ENCODE measurements around the gene PARP12. TPM values are rescaled to one million over a fixed set of nuclear protein-coding genes. Genes with fewer than 3 reads are reported as not detected.
A peak's percentile ranks its signal among the peaks of the same experiment; 100 is the strongest.

The PARP12 gene
- total RNA-seq, 4 donors from 2014 or later, result 121 to 184 (median 156) TPM

DNA sequence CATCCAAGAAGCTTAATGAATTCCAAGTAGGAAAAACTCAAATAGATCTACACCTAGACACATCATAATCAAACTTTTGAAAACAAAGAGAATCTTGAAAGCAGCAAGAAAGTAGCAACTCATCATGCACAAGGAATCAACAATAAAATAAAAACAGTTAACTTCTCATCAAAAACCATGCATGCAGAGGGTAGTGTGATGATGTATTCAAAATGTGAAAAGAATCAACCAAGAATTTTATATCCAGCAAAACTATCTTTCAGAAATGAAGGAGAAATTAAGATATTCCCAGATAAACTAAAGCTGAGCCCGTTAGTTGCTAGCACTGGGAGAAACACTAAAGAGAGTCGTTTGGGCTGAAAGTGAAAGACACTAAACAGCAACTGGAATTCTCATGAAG, 4.3 kb upstream of the PARP12 start:
- TF ChIP-seq POLR2A (IDR thresholded peaks at IDR 0.05), result no peak
- TF ChIP-seq, protein P1, sequence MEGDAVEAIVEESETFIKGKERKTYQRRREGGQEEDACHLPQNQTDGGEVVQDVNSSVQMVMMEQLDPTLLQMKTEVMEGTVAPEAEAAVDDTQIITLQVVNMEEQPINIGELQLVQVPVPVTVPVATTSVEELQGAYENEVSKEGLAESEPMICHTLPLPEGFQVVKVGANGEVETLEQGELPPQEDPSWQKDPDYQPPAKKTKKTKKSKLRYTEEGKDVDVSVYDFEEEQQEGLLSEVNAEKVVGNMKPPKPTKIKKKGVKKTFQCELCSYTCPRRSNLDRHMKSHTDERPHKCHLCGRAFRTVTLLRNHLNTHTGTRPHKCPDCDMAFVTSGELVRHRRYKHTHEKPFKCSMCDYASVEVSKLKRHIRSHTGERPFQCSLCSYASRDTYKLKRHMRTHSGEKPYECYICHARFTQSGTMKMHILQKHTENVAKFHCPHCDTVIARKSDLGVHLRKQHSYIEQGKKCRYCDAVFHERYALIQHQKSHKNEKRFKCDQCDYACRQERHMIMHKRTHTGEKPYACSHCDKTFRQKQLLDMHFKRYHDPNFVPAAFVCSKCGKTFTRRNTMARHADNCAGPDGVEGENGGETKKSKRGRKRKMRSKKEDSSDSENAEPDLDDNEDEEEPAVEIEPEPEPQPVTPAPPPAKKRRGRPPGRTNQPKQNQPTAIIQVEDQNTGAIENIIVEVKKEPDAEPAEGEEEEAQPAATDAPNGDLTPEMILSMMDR (IDR thresholded peaks at IDR 0.05), result no peak
- peaks cover 0 to 4% (median 0%) of the 10 kb centered on the region in 4 donors for H3K9me3 ChIP-seq
- no peaks in the 10 kb centered on the region for H3K27me3 ChIP-seq
- H3K4me3 ChIP-seq, result no peak overlapping the region
- H3K27ac ChIP-seq, result no peak overlapping the region
- peaks cover 0 to under 1% (median 0%) of the 10 kb centered on the region in 4 donors for H3K4me1 ChIP-seq
- no peak for DNase-seq
- no peaks in the 10 kb centered on the region for H3K36me3 ChIP-seq

DNA sequence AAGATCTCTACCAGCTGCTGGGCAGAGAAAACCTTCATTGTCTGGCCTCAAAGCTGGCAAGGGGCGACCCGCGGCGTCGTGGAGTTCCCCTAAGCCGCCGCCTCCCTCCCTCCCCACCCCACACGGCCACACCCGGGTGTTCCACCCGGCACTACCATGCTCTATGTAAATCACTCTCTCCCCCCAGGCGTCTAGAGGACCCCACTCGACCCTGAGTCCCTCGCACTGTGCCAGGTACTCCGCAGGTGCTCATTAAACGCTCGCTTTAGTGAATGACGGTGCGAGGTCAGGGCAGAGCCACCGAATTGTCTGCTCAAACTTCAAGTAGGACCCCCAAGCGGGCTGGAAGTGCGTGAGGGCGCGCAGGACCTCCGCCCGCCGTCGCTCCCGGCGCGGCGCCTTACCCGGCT, 628 bp downstream of the PARP12 start:
- Histone ChIP-seq H3K4me3 (peak overlapping the region; percentile 51 to 95 (median 82)), H3K4me1 (peaks cover 3 to 38% (median 13%) of the 10 kb centered on the region in 4 donors), H3K27ac (peak overlapping the region; percentile 80 to 96 (median 96)), H3K9me3 (no peaks in the 10 kb centered on the region), H3K27me3 (no peaks in the 10 kb centered on the region), H3K36me3 (no peaks in the 10 kb centered on the region)
- DNase-seq, result peak in 2 of 3 donors; percentile 61 to 73
- TF ChIP-seq POLR2A (IDR thresholded peaks at IDR 0.05), result no peak
- TF ChIP-seq, protein P1 (IDR thresholded peaks at IDR 0.05), result no peak

DNA sequence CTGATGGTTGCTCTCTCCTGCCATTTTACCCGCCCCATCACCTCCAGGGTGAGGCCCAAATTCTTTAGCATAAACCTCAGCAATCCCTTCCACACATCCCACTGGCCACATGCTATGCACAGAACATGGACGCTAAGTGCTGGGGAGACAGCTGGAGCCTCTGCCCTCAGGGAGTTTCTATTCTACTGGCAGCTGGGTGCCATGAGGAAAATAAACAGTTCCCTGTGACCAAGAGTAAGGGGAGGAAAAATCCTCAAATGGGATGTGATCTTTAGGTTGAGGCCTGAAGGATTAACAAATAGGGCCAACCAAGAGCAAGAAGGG, 1.2 kb downstream of the PARP12 start:
- peaks cover 3 to 38% (median 13%) of the 10 kb centered on the region in 4 donors for H3K4me1 ChIP-seq

DNA sequence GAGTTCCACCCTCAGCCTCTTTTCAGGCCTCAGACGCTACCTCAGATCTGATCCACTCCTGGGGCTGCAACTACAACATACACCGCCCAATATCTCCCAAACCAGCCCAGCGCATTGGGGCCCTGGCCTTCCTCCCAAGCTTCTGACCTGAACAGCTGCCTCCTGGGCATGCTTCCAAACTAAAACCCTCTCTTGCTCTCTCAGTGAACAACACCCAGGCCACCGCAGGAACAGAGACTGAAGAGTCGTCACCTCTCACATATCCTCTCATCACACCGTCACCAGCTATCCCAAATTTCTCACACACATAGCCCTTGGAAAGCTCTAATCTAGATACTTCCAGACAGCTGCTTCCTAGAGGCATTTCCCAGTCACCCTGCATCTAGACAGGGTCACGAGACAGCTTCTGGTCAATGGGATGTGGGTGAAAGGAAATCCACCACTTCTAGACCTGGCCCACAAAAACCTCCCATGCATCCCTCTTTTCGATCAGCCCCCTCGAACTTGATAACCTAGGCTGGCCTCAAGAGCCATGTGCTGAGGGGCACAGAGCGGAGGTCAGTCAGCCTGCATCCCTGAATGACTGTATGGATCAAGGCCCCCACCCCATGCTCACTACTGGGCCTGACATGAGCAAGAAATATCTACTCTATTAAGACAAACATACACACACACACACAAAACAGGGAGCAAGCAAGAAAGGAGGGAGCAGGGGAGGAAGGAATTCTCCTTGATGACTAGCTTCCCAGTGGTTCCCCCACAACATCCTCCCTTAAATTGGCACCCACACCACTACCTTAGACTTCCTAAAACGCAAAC, 1.8 kb downstream of the PARP12 start:
- DNase-seq, result peak in 1 of 3 donors; percentile 62

More for the DNA sequence above, 1.2 kb downstream of the PARP12 start:
- no peaks in the 10 kb centered on the region for H3K9me3 ChIP-seq
- peaks cover 0 to 5% (median 0%) of the 10 kb centered on the region in 3 donors for H3K36me3 ChIP-seq
- DNase-seq, result no peak
- H3K4me3 ChIP-seq, result peak overlapping the region; percentile 51 to 95 (median 82)
- TF ChIP-seq POLR2A (IDR thresholded peaks at IDR 0.05), result no peak
- no peaks in the 10 kb centered on the region for H3K27me3 ChIP-seq
- H3K27ac ChIP-seq, result peak overlapping the region; percentile 80 to 96 (median 96)

DNA sequence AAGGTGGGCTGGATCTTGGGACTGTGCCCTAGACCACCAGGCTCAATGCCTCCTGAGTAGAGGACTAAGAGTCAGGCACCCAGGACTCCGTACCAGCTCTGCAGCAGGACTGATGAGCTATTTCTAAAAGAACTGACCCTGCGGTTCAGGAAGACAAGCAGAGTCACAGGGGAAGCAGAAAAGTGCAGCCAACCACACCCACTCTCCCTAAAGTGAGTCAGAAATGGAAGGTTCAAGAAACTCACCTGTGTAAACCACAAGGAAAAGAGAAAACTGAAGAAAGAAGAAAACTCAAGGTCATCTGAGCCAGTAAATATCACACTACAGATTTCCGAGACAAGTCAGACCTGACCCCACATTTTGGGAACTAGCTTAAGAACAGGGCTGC, 2.5 kb downstream of the PARP12 start:
- DNase-seq, result no peak
- Histone ChIP-seq H3K27ac (peak overlapping the region in 3 of 4 donors; percentile 13 to 96 (median 95)), H3K9me3 (no peaks in the 10 kb centered on the region), H3K4me1 (peaks cover 3 to 38% (median 13%) of the 10 kb centered on the region in 4 donors), H3K36me3 (peaks cover 0 to 13% (median 0%) of the 10 kb centered on the region in 3 donors), H3K27me3 (no peaks in the 10 kb centered on the region), H3K4me3 (peak overlapping the region in 2 of 4 donors; percentile 1 to 74)
- TF ChIP-seq, protein P1 (IDR thresholded peaks at IDR 0.05), result no peak
- TF ChIP-seq POLR2A (IDR thresholded peaks at IDR 0.05), result peak in 1 of 2 donors; percentile 12

More for the DNA sequence above, 1.8 kb downstream of the PARP12 start:
- Histone ChIP-seq H3K9me3 (no peaks in the 10 kb centered on the region), H3K27me3 (no peaks in the 10 kb centered on the region), H3K4me1 (peaks cover 3 to 38% (median 13%) of the 10 kb centered on the region in 4 donors), H3K36me3 (peaks cover 0 to 11% (median 0%) of the 10 kb centered on the region in 3 donors), H3K4me3 (peak overlapping the region in 2 of 4 donors; percentile 74 to 95), H3K27ac (peak overlapping the region; percentile 9 to 96 (median 96))
- no peak for TF ChIP-seq POLR2A (IDR thresholded peaks at IDR 0.05)
- TF ChIP-seq, protein P1 (IDR thresholded peaks at IDR 0.05), result no peak
